ENCODE measurements around the gene AP5Z1.
"Not testable (repeated sequence)": the region's sequence is repeated elsewhere in the genome, so short reads cannot be mapped to it uniquely, and the experiment has no call there.

Gene AP5Z1

DNA sequence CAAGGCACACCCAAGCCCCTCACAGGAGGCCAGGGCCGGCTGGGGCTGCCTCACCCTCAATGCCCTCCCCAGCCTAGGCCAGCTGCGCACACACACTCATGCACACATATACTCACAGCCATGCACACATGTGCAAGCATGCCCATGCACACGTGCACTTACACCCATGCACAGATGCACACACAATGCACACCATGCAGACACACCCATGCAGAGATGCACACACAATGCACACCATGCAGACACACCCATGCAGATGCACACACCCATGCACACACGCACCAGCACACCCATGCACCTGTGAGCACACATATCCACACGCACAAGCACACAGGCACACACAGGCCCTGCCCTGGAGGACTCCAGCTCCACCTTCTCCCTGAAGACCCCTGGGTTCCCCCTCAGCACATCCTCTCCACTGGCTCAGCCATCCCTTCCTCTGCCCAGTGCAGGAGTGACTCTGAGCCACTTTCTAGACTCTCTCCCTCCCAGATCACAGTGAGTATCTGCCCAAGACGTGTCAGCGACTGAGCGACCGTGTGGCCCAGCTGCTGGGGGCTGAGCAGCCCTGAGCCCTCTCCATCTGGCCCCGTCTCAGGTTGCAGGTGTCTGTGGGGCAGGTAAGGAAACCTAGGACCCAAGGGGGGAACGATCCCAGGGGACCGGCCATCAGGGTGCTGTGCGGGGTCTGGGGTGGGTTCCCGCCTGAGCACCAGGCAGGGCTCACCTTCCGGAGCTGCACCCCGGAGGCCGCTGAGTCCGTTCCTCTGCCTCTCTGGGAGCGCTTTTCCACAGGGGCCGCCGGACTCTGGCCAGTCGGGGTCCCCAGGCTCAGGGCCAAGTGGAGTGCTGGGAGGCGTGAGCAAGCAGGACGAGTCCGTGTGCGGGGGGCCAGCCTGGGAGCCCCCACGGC, 25.8 kb downstream of the AP5Z1 start:
- H3K27me3 ChIP-seq (replicated peaks; ENCODE audit: control insufficient read depth, insufficient read depth, low read length), result no peaks in the 10 kb centered on the region
- no peak overlapping the region for H3K4me3 ChIP-seq (replicated peaks; ENCODE audit: low read depth, low read length)
- DNase-seq (ENCODE audit: extremely low read depth, insufficient read length), result no peak
- TF ChIP-seq, protein P1, sequence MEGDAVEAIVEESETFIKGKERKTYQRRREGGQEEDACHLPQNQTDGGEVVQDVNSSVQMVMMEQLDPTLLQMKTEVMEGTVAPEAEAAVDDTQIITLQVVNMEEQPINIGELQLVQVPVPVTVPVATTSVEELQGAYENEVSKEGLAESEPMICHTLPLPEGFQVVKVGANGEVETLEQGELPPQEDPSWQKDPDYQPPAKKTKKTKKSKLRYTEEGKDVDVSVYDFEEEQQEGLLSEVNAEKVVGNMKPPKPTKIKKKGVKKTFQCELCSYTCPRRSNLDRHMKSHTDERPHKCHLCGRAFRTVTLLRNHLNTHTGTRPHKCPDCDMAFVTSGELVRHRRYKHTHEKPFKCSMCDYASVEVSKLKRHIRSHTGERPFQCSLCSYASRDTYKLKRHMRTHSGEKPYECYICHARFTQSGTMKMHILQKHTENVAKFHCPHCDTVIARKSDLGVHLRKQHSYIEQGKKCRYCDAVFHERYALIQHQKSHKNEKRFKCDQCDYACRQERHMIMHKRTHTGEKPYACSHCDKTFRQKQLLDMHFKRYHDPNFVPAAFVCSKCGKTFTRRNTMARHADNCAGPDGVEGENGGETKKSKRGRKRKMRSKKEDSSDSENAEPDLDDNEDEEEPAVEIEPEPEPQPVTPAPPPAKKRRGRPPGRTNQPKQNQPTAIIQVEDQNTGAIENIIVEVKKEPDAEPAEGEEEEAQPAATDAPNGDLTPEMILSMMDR (IDR thresholded peaks at IDR 0.05; ENCODE audit: insufficient read depth, low read length, poor library complexity, severe bottlenecking), result no peak
- H3K36me3 ChIP-seq (ENCODE audit: control insufficient read depth, insufficient read depth, low read length), result no peaks in the 10 kb centered on the region

DNA sequence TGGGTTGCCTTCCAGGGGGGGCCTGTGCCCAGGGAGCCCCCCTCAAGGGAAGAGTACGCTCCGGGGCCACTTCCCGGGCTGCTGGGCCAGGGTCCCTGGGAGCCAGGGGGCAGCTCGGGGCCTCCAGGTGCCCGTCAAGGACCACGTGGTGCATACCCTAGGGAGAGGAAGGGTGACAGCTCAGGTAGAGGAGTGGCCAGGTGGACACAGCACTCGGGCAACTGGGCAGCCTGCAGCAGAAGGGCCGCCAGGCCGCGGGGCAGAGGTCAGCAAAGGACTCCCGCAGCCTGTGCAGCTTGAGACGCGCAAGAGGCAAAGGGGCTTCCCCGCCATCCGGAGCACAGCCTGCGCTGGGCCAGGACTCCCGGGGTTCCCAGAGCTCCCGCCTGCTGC, 26.4 kb downstream of the AP5Z1 start:
- Histone ChIP-seq H3K4me3 (replicated peaks; ENCODE audit: low read depth, low read length) (no peak overlapping the region), H3K36me3 (ENCODE audit: control insufficient read depth, insufficient read depth, low read length) (no peaks in the 10 kb centered on the region), H3K27me3 (replicated peaks; ENCODE audit: control insufficient read depth, insufficient read depth, low read length) (no peaks in the 10 kb centered on the region)
- DNase-seq (ENCODE audit: extremely low read depth, insufficient read length), result no peak
- TF ChIP-seq, protein P1 (IDR thresholded peaks at IDR 0.05; ENCODE audit: insufficient read depth, low read length, poor library complexity, severe bottlenecking), result no peak

DNA sequence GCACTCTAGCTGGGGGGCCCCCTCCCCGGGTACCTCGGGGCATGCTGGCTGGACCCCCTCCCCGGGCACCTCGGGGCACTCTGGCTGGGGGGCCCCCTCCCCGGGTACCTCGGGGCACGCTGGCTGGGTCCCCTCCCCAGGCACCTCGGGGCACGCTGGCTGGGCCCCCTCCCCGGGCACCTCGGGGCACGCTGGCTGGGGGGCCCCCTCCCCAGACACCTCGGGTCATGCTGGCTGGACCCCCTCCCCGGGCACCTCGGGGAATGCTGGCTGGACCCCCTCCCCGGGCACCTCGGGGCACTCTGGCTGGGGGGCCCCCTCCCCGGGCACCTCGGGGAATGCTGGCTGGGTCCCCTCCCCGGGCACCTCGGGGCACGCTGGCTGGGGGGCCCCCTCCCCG, 27.2 kb downstream of the AP5Z1 start:
- not testable (repeated sequence) for H3K27me3 ChIP-seq (replicated peaks; ENCODE audit: control insufficient read depth, insufficient read depth, low read length); H3K36me3 ChIP-seq (ENCODE audit: control insufficient read depth, insufficient read depth, low read length); H3K4me3 ChIP-seq (replicated peaks; ENCODE audit: low read depth, low read length); DNase-seq (ENCODE audit: extremely low read depth, insufficient read length)

DNA sequence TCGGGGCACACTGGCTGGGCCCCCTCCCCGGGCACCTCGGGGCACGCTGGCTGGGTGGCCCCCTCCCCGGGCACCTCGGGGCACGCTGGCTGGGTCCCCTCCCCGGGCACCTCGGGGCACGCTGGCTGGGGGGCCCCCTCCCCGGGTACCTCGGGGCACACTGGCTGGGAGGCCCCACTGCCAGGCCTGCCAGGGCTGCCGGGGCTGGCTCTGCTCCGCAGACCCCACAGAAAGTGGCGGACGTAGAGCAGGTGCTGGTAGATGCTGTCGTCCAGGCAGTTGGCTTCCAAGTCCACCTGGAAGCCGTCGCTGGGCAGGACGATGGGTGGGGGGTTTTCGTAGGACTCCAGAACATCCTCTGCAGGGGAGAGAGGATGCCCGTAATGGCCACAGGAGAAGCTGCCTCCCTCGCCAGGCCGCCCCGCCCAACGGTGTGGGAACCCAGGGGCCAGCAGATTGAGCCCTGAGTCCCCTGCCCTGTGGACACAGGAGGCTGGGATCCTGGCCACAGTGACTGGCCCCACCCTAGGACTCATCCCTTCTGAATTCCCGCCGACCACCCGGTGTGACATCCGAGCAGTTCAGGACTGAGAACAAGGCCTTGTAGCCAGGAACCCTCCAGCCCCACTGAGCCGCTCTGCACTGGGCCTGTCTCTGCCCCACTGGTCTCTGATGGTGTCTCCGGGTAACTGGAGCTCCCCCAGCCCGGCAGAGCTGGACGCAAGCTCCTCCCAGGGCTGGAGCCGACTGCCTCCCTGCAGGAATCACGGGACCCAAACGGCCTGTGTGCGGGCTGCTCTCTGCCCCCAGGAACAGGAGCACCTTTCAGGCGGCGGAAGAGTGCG, 28.2 kb downstream of the AP5Z1 start:
- DNase-seq (ENCODE audit: extremely low read depth, insufficient read length), result no peak
- H3K4me3 ChIP-seq (replicated peaks; ENCODE audit: low read depth, low read length), result no peak overlapping the region
- H3K36me3 ChIP-seq (ENCODE audit: control insufficient read depth, insufficient read depth, low read length), result no peaks in the 10 kb centered on the region
- TF ChIP-seq, protein P1 (IDR thresholded peaks at IDR 0.05; ENCODE audit: insufficient read depth, low read length, poor library complexity, severe bottlenecking), result no peak
- H3K27me3 ChIP-seq (replicated peaks; ENCODE audit: control insufficient read depth, insufficient read depth, low read length), result no peaks in the 10 kb centered on the region

DNA sequence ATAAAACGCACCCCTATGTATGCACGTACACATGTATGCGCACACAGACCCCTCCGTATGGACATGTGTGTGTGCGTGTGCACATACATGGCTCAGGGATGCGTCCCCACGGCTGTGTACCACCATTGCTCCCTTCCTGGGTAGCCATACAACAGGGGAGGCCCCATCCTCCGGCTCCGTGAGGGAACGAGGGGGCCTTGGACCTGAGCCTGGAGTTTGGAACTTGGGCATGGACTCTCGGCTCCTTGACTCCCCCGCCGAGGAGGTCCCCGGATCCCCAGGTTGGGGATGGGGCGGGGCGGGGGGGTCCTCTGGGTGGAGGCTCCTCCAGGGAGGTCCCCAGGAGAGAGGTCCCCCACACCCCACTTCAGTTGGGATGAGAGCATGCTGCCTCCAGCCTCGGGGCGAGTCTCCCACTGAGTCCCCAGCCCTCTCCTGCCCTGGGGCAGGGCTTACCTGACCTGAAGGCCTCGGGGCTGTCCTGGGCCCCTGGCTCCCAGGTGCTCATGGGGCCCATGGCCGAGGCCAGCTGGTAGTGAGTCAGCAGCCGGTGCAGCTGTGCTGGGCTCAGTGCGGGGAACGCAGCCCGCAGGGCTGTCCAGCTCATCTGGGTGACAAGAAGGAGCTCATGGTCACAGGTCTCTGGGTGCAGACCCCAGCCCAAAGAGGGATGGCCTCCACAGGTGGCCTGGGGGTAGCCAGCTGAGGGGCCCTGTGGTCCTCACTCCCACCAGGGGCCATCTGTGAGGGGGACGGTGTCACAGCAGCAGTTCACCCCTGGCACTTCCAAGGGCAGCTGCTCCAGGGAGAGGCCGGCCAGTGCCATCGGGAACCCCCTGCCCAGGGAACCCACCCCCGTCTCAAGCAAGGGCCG, 29.9 kb downstream of the AP5Z1 start:
- no peaks in the 10 kb centered on the region for H3K27me3 ChIP-seq (replicated peaks; ENCODE audit: control insufficient read depth, insufficient read depth, low read length)
- H3K4me3 ChIP-seq (replicated peaks; ENCODE audit: low read depth, low read length), result no peak overlapping the region
- DNase-seq (ENCODE audit: extremely low read depth, insufficient read length), result no peak
- no peaks in the 10 kb centered on the region for H3K36me3 ChIP-seq (ENCODE audit: control insufficient read depth, insufficient read depth, low read length)
- TF ChIP-seq, protein P1 (IDR thresholded peaks at IDR 0.05; ENCODE audit: insufficient read depth, low read length, poor library complexity, severe bottlenecking), result no peak
